Activated T-cell treated with anti-CD3 and anti-CD28 coated beads, Interleukin-2, amount 50 U/mL, for 72 hours (primary cell): ENCODE results near the gene MMADHC. TPM values are rescaled to one million over a fixed set of nuclear protein-coding genes. Genes with fewer than 3 reads are reported as not detected.
"Not testable (repeated sequence)": the region's sequence is repeated elsewhere in the genome, so short reads cannot be mapped to it uniquely, and the experiment has no call there.

Experiments used
- ATAC-seq, 2 donors: fragments of 150-1000 bp; cut with Tn5 transposase; replicated peaks in 1 of 2; 2 replicates each; pipeline ENCODE4 v1.10.0; 2021; ENCODE audit warnings: moderate library complexity in 2 of 2, mild to moderate bottlenecking in 1 of 2
- DNase-seq, 2 donors: peaks; one replicate each; pipeline ENCODE4 v3.0.0; 2021 to 2022; ENCODE audit warnings: mixed read lengths in 1 of 2
- H3K27ac Mint-ChIP-seq: one replicate; pipeline ENCODE4 v1.8.0; 2022; ENCODE audit warnings: mild to moderate bottlenecking, moderate library complexity, mixed read lengths
- H3K27me3 Mint-ChIP-seq: one replicate; pipeline ENCODE4 v1.8.0; 2022; ENCODE audit warnings: low read depth, mixed read lengths
- H3K36me3 Mint-ChIP-seq, 2 donors: one replicate each; pipeline ENCODE4 v1.8.0; 2022; ENCODE audit warnings: mixed read lengths in 2 of 2, mild to moderate bottlenecking in 1 of 2; ENCODE audit not compliant: insufficient read depth in 2 of 2
- H3K4me1 Mint-ChIP-seq: one replicate; pipeline ENCODE4 v1.8.0; 2022; ENCODE audit warnings: low read depth, mixed read lengths
- H3K4me3 Mint-ChIP-seq, 2 donors: one replicate each; pipeline ENCODE4 v1.8.0; 2022; ENCODE audit warnings: mild to moderate bottlenecking in 2 of 2, mixed read lengths in 2 of 2, moderate library complexity in 2 of 2
- H3K9me3 Mint-ChIP-seq, 2 donors: one replicate each; pipeline ENCODE4 v1.8.0; 2022; ENCODE audit warnings: mixed read lengths in 2 of 2
- total RNA-seq, 2 donors: library from RNA; stranded (reverse); gene quantifications; one replicate each; pipeline ENCODE4 v1.2.3, GENCODE V29; 2022

Gene MMADHC
- total RNA-seq, 2 donors from 2014 or later = 125 to 128 TPM

DNA sequence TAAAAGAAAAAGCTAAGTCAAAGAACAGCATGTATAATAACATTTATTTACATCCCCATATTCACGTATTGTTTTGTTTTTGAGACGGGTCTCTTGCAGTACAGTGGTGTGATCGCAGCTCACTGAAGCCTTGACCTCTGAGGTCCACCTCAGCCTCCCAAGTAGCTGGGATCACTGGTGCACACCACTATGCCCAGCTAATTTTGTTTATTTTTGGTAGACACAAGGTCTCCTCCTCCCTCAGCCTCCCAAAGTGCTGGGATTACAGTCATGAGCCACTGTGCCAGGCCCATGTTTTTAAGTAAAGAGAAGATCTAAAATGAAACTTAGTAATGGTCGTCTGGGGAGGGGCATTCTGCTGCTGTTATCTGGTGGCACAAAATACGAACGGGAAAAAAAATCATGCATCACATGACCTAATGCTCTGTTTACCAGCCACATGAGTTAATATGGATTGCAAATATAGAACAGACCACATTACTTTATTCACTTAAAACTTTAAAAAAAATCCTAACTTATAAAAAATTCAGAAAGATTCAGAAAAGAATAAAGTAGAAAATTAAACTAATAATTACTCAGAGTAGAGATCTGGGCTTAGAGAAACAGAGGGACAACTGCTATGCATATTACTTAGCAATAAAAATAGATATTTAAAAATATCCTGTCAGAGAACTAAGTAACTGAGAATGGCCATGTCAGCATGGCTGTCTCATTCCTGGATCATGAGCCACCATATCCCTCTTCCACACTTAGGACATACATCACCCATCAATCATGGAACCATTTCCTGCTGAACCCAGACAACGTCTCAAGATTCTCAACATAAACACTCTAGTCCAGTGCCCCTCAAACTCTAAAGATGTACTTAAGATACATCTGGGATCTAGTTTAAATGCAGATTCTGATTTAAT, 7.3 kb downstream of the MMADHC start:
- Mint-ChIP-seq H3K36me3 (peaks cover 17 to 41% of the 10 kb centered on the region in 2 donors), H3K4me3 (no peak overlapping the region), H3K4me1 (peaks cover 42% of the 10 kb centered on the region), H3K27me3 (no peaks in the 10 kb centered on the region), H3K27ac (no peak overlapping the region), H3K9me3 (no peaks in the 10 kb centered on the region)
- ATAC-seq (no peak), DNase-seq (no peak)

DNA sequence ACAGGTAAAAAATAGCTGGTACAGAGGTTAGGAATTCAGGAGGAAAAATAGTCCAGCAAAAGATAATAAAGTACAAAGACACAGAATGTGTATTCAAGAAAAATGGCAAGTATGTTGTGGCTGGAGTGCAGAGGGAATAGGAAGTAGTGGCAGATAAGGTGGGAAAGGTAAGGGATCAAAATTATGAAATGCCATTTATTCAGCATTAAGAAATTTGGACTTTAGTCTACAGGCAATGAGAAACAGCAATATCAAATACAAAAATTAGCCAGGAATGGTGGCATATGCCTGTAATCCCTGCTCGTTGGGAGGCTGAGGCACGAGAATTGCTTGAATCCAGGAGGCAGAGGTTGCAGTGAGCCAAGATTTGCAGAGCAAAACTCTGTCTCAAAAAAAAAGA, 10.3 kb downstream of the MMADHC start:
- no peak for ATAC-seq

DNA sequence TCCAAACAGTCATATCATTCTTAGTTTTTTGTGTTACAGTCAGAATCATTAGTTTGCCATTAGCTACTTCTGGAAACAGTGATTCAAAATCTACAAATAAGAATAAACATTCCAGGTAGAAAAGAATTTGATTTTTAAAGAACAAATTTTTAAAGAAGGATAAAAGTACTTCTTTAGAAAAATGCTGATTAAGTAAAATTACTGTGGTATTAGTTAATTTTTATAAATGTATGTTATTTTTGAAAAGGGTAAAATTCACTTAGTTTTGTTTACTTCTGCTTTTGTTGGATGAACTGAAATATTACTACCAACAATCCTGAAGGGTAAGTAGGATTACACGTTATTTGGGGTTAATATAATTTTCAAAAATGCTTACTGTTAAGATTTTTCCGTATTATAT, 11.8 kb downstream of the MMADHC start:
- Mint-ChIP-seq H3K27me3 (no peaks in the 10 kb centered on the region), H3K36me3 (peaks cover 10 to 29% of the 10 kb centered on the region in 2 donors), H3K9me3 (no peaks in the 10 kb centered on the region), H3K27ac (no peak overlapping the region), H3K4me3 (no peak overlapping the region), H3K4me1 (peaks cover 17% of the 10 kb centered on the region)
- ATAC-seq (no peak), DNase-seq (no peak)

More for the DNA sequence above, 10.3 kb downstream of the MMADHC start:
- no peaks in the 10 kb centered on the region for H3K27me3 Mint-ChIP-seq
- no peaks in the 10 kb centered on the region for H3K9me3 Mint-ChIP-seq
- DNase-seq = no peak
- peaks cover 17% of the 10 kb centered on the region for H3K4me1 Mint-ChIP-seq
- no peak overlapping the region for H3K4me3 Mint-ChIP-seq
- H3K27ac Mint-ChIP-seq = peak overlapping the region; percentile 20
- peaks cover 12 to 33% of the 10 kb centered on the region in 2 donors for H3K36me3 Mint-ChIP-seq

DNA sequence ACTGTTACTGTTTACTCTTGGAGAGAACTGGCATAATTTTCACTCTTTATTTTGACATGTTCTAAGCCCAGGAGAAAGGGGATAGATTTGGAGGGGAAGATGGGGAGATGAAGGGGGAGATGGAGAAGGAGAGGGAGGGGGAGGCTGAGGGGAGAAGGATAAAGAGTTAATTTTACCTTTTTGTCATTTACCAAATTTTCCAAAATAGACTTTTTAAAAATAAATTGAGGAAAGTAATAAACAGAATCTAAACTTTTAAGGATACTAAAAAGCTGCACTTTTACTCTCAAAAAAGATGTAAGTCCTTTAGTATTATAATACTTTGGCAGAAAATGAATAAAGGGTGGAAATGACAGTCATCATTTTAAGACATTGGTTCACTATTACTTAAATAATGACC, 12.3 kb downstream of the MMADHC start:
- no peaks in the 10 kb centered on the region for H3K9me3 Mint-ChIP-seq
- H3K27me3 Mint-ChIP-seq = no peaks in the 10 kb centered on the region
- H3K36me3 Mint-ChIP-seq = peaks cover 10 to 28% of the 10 kb centered on the region in 2 donors
- no peak for ATAC-seq
- H3K27ac Mint-ChIP-seq = no peak overlapping the region
- H3K4me3 Mint-ChIP-seq = no peak overlapping the region
- H3K4me1 Mint-ChIP-seq = peaks cover 17% of the 10 kb centered on the region
- DNase-seq = no peak

DNA sequence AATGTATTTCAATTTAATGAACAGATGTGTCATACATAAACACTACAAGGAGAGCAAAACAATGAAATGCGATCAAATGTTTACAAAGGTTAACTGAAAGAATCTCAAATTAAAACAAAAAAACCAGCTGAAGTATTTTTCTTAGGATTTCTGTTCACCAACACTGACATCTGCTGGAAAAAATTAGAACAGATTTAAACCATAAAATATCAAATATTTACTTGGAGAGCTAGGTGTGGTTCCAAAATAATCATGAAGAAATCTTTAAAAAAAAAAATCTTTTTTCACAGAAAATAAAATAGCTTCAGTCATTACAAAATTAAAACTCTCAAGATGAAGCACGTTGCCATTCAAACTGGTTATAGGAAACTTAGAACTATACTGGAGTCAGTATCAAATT, 13.8 kb downstream of the MMADHC start:
- no peaks in the 10 kb centered on the region for H3K9me3 Mint-ChIP-seq
- H3K36me3 Mint-ChIP-seq = peaks cover 10 to 27% of the 10 kb centered on the region in 2 donors
- H3K4me1 Mint-ChIP-seq = peaks cover 11% of the 10 kb centered on the region
- ATAC-seq (no peak), DNase-seq (no peak)
- H3K4me3 Mint-ChIP-seq = no peak overlapping the region
- no peak overlapping the region for H3K27ac Mint-ChIP-seq
- no peaks in the 10 kb centered on the region for H3K27me3 Mint-ChIP-seq

DNA sequence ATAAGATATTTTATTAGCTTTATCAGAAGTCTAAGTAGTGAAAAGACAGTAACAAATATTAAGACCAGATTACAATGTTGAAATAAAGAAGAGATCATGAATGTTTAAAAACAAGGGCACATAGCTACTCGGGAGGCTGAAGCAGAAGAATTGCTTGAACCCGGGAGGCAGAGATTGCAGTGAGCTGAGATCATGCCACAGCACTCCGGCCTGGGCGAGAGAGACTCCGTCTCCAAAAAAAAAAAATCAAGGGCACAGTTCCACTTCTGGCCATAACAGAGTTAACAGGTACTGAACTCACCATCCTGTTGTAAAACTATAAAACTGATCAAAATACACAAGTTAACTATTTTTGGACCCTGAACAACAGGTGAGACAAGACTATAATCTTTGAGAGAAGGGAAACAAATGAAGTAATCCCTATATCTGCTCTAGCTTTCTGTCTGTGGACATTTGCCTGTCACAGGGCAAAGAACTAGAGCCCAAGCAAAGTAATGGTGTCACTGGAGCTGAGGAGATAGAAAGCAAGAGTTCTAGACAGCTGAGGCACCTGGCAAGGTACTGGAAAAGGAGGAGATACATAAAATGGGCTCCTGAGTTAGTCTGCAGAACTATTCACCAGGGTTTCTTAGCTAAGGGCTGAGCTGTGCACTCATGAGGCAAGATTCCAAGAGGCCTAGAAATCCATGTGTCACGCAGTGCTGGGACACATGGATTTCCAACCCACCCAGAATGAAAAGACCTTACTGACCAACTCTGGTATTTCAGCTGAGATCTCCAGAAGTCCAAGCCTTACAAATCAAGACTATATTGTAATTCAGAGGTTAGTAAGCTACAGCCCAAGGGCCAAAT, 15.2 kb downstream of the MMADHC start:
- no peak overlapping the region for H3K4me3 Mint-ChIP-seq
- no peaks in the 10 kb centered on the region for H3K9me3 Mint-ChIP-seq
- peaks cover 6 to 15% of the 10 kb centered on the region in 2 donors for H3K36me3 Mint-ChIP-seq
- peak overlapping the region; percentile 40 for H3K27ac Mint-ChIP-seq
- DNase-seq = no peak
- no peak for ATAC-seq
- H3K4me1 Mint-ChIP-seq = peaks cover 11% of the 10 kb centered on the region
- no peaks in the 10 kb centered on the region for H3K27me3 Mint-ChIP-seq

DNA sequence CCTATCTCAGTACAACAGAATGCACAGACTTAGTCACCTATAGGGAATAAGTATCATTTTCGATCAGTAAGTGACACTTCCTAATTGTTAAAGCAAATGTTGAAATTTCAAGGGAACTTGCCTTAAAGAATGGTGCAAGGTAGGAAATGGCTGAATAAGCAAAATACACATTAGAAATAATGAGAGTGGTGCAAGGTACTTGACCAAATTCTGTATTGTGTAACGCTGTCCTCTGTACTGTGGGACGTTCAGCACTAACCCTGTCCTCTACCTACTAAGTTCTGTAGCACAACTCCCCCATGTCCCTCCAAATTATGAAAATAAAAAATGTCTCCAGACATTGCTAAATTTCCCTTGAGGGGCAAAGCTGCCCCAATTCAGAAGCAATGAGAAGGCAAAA, 19.4 kb downstream of the MMADHC start:
- Mint-ChIP-seq H3K4me3 (no peak overlapping the region), H3K27ac (peak overlapping the region; percentile 84), H3K36me3 (peaks cover 3 to 7% of the 10 kb centered on the region in 2 donors), H3K4me1 (no peaks in the 10 kb centered on the region), H3K9me3 (no peaks in the 10 kb centered on the region), H3K27me3 (no peaks in the 10 kb centered on the region)
- DNase-seq = no peak
- ATAC-seq = no peak

DNA sequence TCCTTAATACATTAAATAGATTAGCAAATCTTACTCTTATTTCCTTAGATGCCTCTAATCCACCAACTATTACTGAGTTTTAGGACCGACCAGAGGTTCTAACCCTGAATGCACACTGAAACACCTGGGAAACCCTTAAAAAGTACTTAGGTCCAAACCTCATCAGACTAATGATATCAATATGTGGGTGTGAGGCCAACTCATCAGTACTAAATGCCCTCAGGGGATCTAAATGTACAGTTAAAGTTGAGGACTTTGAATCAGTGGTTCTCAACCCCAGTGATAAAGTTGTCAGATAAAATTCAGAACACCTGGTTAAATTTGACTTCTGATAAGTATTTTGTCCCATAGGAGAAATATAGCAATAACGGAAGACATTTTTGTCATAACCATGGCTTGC, 20.9 kb downstream of the MMADHC start:
- Mint-ChIP-seq H3K4me1 (no peaks in the 10 kb centered on the region), H3K27ac (no peak overlapping the region), H3K27me3 (no peaks in the 10 kb centered on the region), H3K4me3 (no peak overlapping the region), H3K36me3 (peaks cover 3 to 7% of the 10 kb centered on the region in 2 donors), H3K9me3 (no peaks in the 10 kb centered on the region)
- DNase-seq (no peak), ATAC-seq (no peak)

DNA sequence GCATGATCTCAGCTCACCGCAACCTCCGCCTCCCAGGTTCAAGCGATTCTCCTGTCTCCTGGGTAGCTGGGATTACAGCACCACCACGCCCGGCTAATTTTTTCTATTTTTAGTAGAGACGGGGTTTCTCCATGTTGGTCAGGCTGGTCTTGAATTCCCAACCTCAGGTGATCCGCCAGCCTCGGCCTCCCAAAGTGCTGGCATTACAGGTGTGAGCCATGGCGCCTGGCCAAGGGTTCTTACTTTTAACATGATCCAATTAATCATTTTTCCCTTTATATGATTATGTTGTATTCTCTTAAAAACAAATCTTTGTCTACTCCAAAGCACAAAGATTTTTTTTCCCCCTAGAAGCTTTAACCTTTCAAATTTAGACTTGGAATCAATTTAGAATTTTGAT, 21.9 kb downstream of the MMADHC start:
- H3K36me3 Mint-ChIP-seq, H3K4me3 Mint-ChIP-seq, H3K9me3 Mint-ChIP-seq, DNase-seq, H3K4me1 Mint-ChIP-seq, ATAC-seq, H3K27me3 Mint-ChIP-seq: not testable (repeated sequence)
- peak overlapping the region; percentile 38 for H3K27ac Mint-ChIP-seq

DNA sequence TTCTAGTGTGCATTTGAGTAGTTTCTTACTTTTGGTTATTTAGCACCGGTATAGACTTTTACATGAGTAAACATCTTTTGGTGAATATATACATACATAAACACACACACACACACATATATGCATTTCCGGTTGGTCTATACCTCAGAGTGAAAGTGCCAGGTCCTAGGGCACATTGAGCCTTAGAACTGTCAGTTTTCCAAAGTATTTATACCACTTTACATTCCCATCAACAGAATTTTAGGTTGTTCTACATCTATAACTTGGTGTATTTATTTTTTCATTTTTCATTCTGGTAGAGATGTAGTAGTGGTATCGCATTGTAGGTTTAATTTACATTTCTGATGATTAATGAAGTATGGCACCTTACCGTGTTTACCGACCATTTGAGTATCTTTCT, 22.6 kb downstream of the MMADHC start:
- Mint-ChIP-seq H3K9me3 (no peaks in the 10 kb centered on the region), H3K36me3 (peaks cover 3 to 5% of the 10 kb centered on the region in 2 donors), H3K27ac (peak overlapping the region; percentile 33), H3K4me1 (no peaks in the 10 kb centered on the region), H3K4me3 (no peak overlapping the region), H3K27me3 (no peaks in the 10 kb centered on the region)
- no peak for ATAC-seq
- DNase-seq = no peak

DNA sequence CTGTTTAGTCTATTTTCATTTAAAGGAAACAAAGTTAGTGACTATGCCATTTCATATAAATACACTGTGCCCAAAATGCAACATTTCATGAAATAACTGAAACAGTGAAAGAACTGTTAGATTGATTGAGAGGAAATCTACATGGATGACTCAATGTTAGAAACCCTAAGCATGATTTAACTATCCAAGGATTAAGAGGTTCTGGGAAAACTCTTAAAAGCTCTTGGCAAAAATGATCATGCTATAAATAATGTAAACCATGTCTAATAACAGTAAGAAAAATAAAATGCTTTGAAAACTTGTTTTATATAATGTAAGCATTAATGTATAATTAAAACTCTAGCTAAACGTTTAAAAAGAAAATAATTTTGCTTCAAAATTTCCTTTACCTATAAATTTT, 23.5 kb downstream of the MMADHC start:
- H3K4me3 Mint-ChIP-seq = no peak overlapping the region
- H3K27ac Mint-ChIP-seq = no peak overlapping the region
- ATAC-seq (no peak), DNase-seq (no peak)
- H3K36me3 Mint-ChIP-seq = peaks cover 2 to 3% of the 10 kb centered on the region in 2 donors
- H3K4me1 Mint-ChIP-seq = no peaks in the 10 kb centered on the region
- H3K9me3 Mint-ChIP-seq = no peaks in the 10 kb centered on the region
- no peaks in the 10 kb centered on the region for H3K27me3 Mint-ChIP-seq

DNA sequence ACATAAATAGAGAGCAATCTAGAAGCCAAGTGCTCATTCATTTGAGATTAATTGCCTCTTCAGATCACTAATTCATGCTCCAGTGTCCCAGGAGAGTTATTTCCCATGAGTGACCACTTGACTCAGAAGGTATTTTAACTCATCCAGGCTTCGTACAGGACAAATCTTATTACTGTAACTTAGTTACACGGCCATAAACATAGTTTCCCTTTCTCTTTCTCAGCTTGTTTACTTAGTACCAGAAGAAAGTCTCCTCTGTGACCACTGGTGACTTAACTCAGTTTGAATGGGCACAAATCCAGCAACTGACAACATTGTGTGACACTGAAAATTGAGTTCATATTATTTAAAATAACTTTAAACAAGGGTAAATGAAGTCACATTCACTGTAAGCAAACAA, 25.3 kb downstream of the MMADHC start:
- Mint-ChIP-seq H3K4me3 (no peak overlapping the region), H3K36me3 (peaks cover 0 to 2% of the 10 kb centered on the region in 2 donors)

DNA sequence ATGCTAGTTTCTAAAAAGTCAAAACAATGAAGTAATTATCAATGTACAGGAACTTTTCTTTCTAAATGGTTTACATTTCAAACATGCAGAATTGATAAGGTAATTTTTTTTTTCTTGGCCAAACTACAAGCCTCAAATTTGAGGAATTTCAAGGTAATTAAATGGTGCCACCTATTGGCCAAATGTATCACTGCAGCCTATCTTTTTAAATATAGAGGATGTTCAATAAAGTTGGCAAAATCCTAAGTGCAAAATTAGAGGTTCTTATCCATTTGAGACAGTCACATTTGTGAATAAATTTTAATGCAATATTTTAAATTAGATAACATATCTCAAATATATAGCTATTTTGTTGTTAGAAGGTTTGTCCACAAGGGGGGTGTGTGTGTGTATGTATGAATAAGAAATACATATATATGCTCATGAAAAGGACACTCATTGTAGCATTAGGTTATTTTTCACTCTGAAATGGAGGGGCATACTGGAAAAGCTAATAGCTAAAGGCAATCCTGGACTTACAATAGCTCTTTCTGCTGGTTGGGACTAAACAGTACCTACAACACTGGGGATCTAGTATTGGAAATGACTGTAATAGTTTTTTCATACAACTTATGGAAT, 26.2 kb downstream of the MMADHC start:
- no peaks in the 10 kb centered on the region for H3K9me3 Mint-ChIP-seq
- H3K36me3 Mint-ChIP-seq = no peaks in the 10 kb centered on the region
- no peak overlapping the region for H3K4me3 Mint-ChIP-seq
- peak in 1 of 2 donors; percentile 45 for DNase-seq
- H3K4me1 Mint-ChIP-seq = no peaks in the 10 kb centered on the region
- no peak overlapping the region for H3K27ac Mint-ChIP-seq
- ATAC-seq = no peak
- peaks cover 7% of the 10 kb centered on the region for H3K27me3 Mint-ChIP-seq

More for the DNA sequence above, 25.3 kb downstream of the MMADHC start:
- Mint-ChIP-seq H3K4me1 (no peaks in the 10 kb centered on the region), H3K27ac (no peak overlapping the region), H3K27me3 (no peaks in the 10 kb centered on the region), H3K9me3 (no peaks in the 10 kb centered on the region)
- ATAC-seq = no peak
- no peak for DNase-seq
